ENCODE data around the gene PRKCB.
A peak's percentile ranks its signal among the peaks of the same experiment; 100 is the strongest.
"Not testable (repeated sequence)": the region's sequence is repeated elsewhere in the genome, so short reads cannot be mapped to it uniquely, and the experiment has no call there.

PRKCB gene

DNA sequence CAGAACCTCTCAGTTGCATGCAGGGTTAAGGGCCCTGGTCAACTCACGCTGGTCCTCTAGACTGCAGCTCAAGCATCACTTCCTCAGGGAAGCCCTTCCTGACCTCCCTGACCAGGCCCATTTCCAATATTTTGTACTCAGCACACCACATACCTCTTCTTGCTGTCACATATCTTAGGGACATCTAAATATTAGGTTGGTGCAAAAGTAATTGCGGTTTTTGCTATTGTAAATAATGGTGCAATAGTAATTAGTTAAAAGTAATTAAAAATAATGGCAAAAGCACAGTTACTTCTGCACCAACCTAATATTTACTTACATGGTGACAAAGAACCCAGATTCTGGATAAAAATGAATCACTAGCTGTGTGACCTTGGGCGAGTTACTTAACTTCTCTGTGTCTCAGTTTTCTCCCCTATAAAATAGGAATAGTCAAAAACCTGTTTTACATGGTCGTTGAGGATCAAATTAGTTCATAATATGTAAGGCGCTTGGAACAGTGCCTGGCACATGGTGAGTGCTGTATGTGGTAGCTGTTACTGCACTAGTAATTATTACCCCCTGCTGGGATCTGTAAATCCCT lies 177.4 kb downstream of the PRKCB start:
- no peaks in the 10 kb centered on the region for H3K4me1 ChIP-seq (ENCODE audit: insufficient read depth, poor library complexity, severe bottlenecking)
- no peaks in the 10 kb centered on the region for H3K36me3 ChIP-seq (ENCODE audit: low read depth)
- H3K4me3 ChIP-seq (ENCODE audit: severe bottlenecking) = no peak overlapping the region
- ATAC-seq (ENCODE audit: low read depth) (no peak), DNase-seq (ENCODE audit: low spot score) (no peak)
- H3K9me3 ChIP-seq (ENCODE audit: severe bottlenecking) = no peaks in the 10 kb centered on the region
- H3K27me3 ChIP-seq (ENCODE audit: insufficient read depth, poor library complexity, severe bottlenecking) = no peaks in the 10 kb centered on the region
- H3K27ac ChIP-seq (ENCODE audit: poor library complexity, severe bottlenecking) = no peak overlapping the region
- TF ChIP-seq, protein P1, sequence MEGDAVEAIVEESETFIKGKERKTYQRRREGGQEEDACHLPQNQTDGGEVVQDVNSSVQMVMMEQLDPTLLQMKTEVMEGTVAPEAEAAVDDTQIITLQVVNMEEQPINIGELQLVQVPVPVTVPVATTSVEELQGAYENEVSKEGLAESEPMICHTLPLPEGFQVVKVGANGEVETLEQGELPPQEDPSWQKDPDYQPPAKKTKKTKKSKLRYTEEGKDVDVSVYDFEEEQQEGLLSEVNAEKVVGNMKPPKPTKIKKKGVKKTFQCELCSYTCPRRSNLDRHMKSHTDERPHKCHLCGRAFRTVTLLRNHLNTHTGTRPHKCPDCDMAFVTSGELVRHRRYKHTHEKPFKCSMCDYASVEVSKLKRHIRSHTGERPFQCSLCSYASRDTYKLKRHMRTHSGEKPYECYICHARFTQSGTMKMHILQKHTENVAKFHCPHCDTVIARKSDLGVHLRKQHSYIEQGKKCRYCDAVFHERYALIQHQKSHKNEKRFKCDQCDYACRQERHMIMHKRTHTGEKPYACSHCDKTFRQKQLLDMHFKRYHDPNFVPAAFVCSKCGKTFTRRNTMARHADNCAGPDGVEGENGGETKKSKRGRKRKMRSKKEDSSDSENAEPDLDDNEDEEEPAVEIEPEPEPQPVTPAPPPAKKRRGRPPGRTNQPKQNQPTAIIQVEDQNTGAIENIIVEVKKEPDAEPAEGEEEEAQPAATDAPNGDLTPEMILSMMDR (IDR thresholded peaks at IDR 0.05; ENCODE audit: poor library complexity, severe bottlenecking) = no peak

DNA sequence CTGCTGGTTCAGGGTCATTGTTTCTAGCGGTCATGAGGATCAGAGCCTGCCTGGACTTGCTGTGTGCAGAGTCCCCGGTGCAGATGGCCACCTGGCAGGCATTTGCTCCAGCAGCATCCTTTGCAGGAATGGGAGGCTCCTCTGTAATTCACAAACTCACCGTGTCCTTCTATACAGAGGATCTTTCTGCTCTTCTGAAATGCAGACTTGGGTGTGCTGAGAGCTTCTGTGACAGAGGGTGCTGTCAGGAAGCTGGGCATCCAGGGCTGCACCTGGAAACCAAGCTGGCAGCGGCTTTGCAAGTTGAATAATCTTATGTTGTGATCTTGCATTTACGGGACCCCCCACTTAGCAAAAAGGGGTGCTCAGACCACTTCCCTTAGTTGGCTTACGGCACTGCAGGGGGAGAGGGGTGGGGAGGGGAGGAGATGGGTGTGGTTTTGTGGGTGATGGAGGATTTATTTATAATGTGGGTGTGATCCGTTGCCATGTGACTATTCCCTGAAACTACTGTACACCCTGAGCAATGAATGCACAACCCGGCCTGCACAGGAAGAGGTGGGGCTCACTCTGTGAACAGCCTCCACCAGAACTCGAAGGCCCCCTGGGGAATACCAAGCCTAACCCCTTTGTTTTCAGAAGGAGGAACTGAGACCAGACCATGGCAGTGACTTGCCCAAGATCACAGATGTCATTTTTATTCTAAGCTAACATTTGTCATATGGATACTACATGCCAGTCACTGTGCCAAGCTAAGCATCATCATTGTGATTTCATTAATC lies 178.3 kb downstream of the PRKCB start:
- TF ChIP-seq, protein P1 (IDR thresholded peaks at IDR 0.05; ENCODE audit: poor library complexity, severe bottlenecking) = no peak
- Histone ChIP-seq H3K9me3 (ENCODE audit: severe bottlenecking) (no peaks in the 10 kb centered on the region), H3K36me3 (ENCODE audit: low read depth) (no peaks in the 10 kb centered on the region), H3K27ac (ENCODE audit: poor library complexity, severe bottlenecking) (no peak overlapping the region), H3K27me3 (ENCODE audit: insufficient read depth, poor library complexity, severe bottlenecking) (no peaks in the 10 kb centered on the region), H3K4me1 (ENCODE audit: insufficient read depth, poor library complexity, severe bottlenecking) (no peaks in the 10 kb centered on the region), H3K4me3 (ENCODE audit: severe bottlenecking) (no peak overlapping the region)
- DNase-seq (ENCODE audit: low spot score) (no peak), ATAC-seq (ENCODE audit: low read depth) (peak; percentile 56)

DNA sequence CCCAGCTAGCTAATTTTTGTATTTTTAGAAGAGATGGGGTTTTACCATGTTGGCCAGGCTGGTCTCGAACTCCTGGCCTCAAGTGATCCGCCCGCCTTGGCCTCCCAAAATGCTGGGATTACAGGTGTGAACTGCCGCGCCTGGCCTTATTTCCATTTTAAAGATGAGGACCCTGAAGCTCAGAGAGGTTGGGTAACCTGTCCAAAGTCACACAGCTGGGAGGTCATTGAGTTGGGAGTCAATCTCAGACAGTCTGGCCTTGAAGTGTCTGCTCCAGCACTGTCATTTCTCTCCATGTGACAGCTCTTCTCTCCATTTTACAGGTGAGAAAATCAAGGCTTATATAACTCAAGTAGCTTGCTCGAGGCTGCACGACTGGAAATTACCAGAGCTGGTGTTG lies 179.2 kb downstream of the PRKCB start:
- not testable (repeated sequence) for DNase-seq (ENCODE audit: low spot score)

DNA sequence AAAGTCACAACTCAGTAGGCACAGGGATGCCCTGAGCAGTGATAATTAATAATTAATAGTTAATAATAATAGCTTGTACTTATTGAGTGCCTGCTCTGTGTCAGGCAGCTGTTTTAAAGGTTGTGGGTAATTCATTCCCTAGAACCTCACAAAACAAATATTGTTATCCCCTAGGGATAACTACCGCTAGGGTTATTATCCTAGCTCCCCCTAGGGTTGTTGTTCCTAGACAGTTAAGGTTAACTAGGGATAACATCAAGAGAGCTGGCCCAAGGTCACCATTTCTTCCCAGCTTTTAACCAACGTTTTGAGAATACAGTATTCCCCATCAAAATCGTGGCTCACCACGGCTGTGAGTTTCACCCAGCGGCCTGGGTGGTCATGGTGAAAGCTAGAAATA lies 180.1 kb downstream of the PRKCB start:
- H3K4me1 ChIP-seq (ENCODE audit: insufficient read depth, poor library complexity, severe bottlenecking) = no peaks in the 10 kb centered on the region
- no peak overlapping the region for H3K4me3 ChIP-seq (ENCODE audit: severe bottlenecking)
- TF ChIP-seq, protein P1 (IDR thresholded peaks at IDR 0.05; ENCODE audit: poor library complexity, severe bottlenecking) = no peak
- H3K9me3 ChIP-seq (ENCODE audit: severe bottlenecking) = no peaks in the 10 kb centered on the region
- no peak overlapping the region for H3K27ac ChIP-seq (ENCODE audit: poor library complexity, severe bottlenecking)
- no peaks in the 10 kb centered on the region for H3K36me3 ChIP-seq (ENCODE audit: low read depth)
- ATAC-seq (ENCODE audit: low read depth) = no peak
- H3K27me3 ChIP-seq (ENCODE audit: insufficient read depth, poor library complexity, severe bottlenecking) = no peaks in the 10 kb centered on the region
- no peak for DNase-seq (ENCODE audit: low spot score)

More for the DNA sequence above, 179.2 kb downstream of the PRKCB start:
- H3K27me3 ChIP-seq (ENCODE audit: insufficient read depth, poor library complexity, severe bottlenecking); H3K9me3 ChIP-seq (ENCODE audit: severe bottlenecking); H3K4me1 ChIP-seq (ENCODE audit: insufficient read depth, poor library complexity, severe bottlenecking); H3K4me3 ChIP-seq (ENCODE audit: severe bottlenecking); ATAC-seq (ENCODE audit: low read depth); H3K27ac ChIP-seq (ENCODE audit: poor library complexity, severe bottlenecking); H3K36me3 ChIP-seq (ENCODE audit: low read depth): not testable (repeated sequence)

DNA sequence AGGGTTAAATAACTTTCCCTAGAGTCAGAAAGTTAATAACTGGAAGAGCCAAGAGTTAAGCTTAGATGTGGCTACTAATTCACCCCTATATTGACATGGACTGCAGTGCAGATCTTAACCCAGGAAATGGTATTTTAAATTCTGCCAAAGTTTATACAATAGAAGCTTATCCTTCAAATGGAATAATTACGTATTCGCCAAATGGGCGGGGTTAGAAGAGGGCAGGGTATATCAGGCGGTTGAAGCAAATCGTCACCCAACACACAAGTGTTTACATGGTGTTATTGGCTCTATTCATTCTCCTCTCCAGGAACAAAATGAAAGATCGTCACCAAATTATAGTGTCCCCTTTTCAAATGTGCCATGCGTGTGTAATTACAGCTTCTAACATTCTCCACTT lies 182.7 kb downstream of the PRKCB start:
- H3K4me1 ChIP-seq (ENCODE audit: insufficient read depth, poor library complexity, severe bottlenecking) = no peaks in the 10 kb centered on the region
- ATAC-seq (ENCODE audit: low read depth) = no peak

More for the DNA sequence above, 182.7 kb downstream of the PRKCB start:
- no peaks in the 10 kb centered on the region for H3K9me3 ChIP-seq (ENCODE audit: severe bottlenecking)
- H3K36me3 ChIP-seq (ENCODE audit: low read depth) = no peaks in the 10 kb centered on the region
- no peak for DNase-seq (ENCODE audit: low spot score)
- TF ChIP-seq, protein P1 (IDR thresholded peaks at IDR 0.05; ENCODE audit: poor library complexity, severe bottlenecking) = no peak
- H3K27me3 ChIP-seq (ENCODE audit: insufficient read depth, poor library complexity, severe bottlenecking) = no peaks in the 10 kb centered on the region
- no peak overlapping the region for H3K27ac ChIP-seq (ENCODE audit: poor library complexity, severe bottlenecking)
- no peak overlapping the region for H3K4me3 ChIP-seq (ENCODE audit: severe bottlenecking)

Measured in RWPE2 (cell line).